GM18870 (cell line): ENCODE measurements around the gene SNRPD1.
A peak's percentile ranks its signal among the peaks of the same experiment; 100 is the strongest.
"Not testable (repeated sequence)": the region's sequence is repeated elsewhere in the genome, so short reads cannot be mapped to it uniquely, and the experiment has no call there.

Source experiments
- ATAC-seq: cut with Tn5 transposase; IDR thresholded peaks from one replicate; pipeline ENCODE4 v1.9.1; 2021; ENCODE audit warnings: moderate library complexity; ENCODE audit not compliant: unreplicated experiment

The SNRPD1 gene

GRCh38 chr18:21612125-21613039 lies at the start of gene SNRPD1:
SNRPD1 (plus strand) TSS chr18:21612314; CDS start chr18:21612430, 116 bp downstream.
- peak; percentile 82 for ATAC-seq

- no peak for ATAC-seq
Observed at GRCh38 chr18:21571772-21572171, 40.3 kb upstream of the SNRPD1 start.

GRCh38 chr18:21575656-21576055 lies 36.5 kb upstream of the SNRPD1 start:
- ATAC-seq = no peak

- ATAC-seq = no peak
Observed at GRCh38 chr18:21584391-21584790, 27.7 kb upstream of the SNRPD1 start.

- ATAC-seq = not testable (repeated sequence)
Observed at GRCh38 chr18:21592361-21592760, 19.8 kb upstream of the SNRPD1 start.

- ATAC-seq = no peak
Observed at GRCh38 chr18:21593540-21594257, 18.4 kb upstream of the SNRPD1 start.

GRCh38 chr18:21597620-21598019 lies 14.5 kb upstream of the SNRPD1 start:
- ATAC-seq = no peak

GRCh38 chr18:21598726-21599584 lies 13.2 kb upstream of the SNRPD1 start:
- ATAC-seq = no peak

GRCh38 chr18:21599585-21600525 lies 12.3 kb upstream of the SNRPD1 start:
- peak; percentile 45 for ATAC-seq

- ATAC-seq = peak; percentile 91
Observed at GRCh38 chr18:21600526-21601410, 11.3 kb upstream of the SNRPD1 start, which contains the start of gene ESCO1. ESCO1 (minus strand) TSS chr18:21600704; CDS start chr18:21574843, 25,861 bp downstream.

GRCh38 chr18:21602299-21602587 lies 9.9 kb upstream of the SNRPD1 start:
- ATAC-seq = no peak

- ATAC-seq = no peak
Observed at GRCh38 chr18:21604671-21605070, 7.4 kb upstream of the SNRPD1 start.

- ATAC-seq = no peak
Observed at GRCh38 chr18:21605213-21605612, 6.9 kb upstream of the SNRPD1 start.

GRCh38 chr18:21611401-21612124 lies 551 bp upstream of the SNRPD1 start:
- ATAC-seq = not testable (repeated sequence)

- not testable (repeated sequence) for ATAC-seq
Observed at GRCh38 chr18:21621640-21622039, 9.5 kb downstream of the SNRPD1 start.

GRCh38 chr18:21629089-21629832 lies 17.1 kb downstream of the SNRPD1 start:
- no peak for ATAC-seq

- no peak for ATAC-seq
Observed at GRCh38 chr18:21632393-21632792, 20.3 kb downstream of the SNRPD1 start.
